ENCODE measurements around the gene HSD11B1L.
A peak's percentile ranks its signal among the peaks of the same experiment; 100 is the strongest.
"Not testable (repeated sequence)": the region's sequence is repeated elsewhere in the genome, so short reads cannot be mapped to it uniquely, and the experiment has no call there.

HSD11B1L gene

GRCh38 chr19:5719961-5720790, 39.3 kb downstream of the HSD11B1L start, which contains the start of the genes CATSPERD and LONP1:
TSS of gene CATSPERD (plus strand) at chr19:5720637. CDS start at chr19:5720738, 101 bp downstream.
TSS of gene LONP1 (minus strand) at chr19:5720146. CDS start at chr19:5720132, 14 bp downstream.
- peak; percentile 90 to 96 for DNase-seq (ENCODE audit: low read depth in 2 of 2, low spot score in 1 of 2)

- DNase-seq (ENCODE audit: low read depth in 2 of 2, low spot score in 1 of 2) = no peak
These were observed 46.7 kb downstream of the HSD11B1L start for GRCh38 chr19:5727453-5728050.

DNA sequence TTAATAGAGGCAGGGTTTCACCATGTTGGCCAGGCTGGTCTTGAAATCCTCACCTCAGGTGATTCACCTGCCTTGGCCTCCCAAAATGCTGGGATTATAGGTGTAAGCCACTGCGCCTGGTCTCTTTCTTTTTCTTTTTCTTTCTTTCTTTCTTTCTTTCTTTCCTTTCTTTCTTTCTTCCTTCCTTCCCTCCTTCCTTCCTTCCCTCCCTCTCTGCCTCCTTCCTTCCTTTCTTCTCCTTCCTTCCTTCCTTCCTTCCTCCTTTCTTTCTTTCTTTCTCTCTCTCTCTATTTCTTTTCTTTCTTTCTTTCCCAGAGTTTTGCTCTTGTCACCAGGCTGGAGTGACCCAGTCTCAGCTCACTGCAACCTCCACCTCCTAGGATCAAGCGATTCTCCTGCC, 52.3 kb downstream of the HSD11B1L start:
- DNase-seq (ENCODE audit: low read depth in 2 of 2, low spot score in 1 of 2) = not testable (repeated sequence)
